Panc1 (cell line): ENCODE measurements around the gene KCNH1. TPM values are rescaled to one million over a fixed set of nuclear protein-coding genes. Genes with fewer than 3 reads are reported as not detected.

Source experiments
- ATAC-seq: fragments of 200-7000 bp; cut with Tn5 transposase; 2 replicates; pipeline ENCODE4 v1.9.1; 2020; ENCODE audit warnings: mild to moderate bottlenecking, moderate library complexity
- BruUV-seq: library from RNA; stranded (reverse); fragments of 400-500 nt; replicated peaks from 2 replicates; lab custom pipeline; 2021; lab: Mats Ljungman, UMichigan
- CTCF ChIA-PET: fragments of 300-600 bp; sonication (Branson Sonifier 250); formaldehyde crosslinking; loops from one replicate; lab custom pipeline; 2022; ENCODE audit warnings: antibody characterized with exemption; lab: Charles Lee
- POLR2A ChIA-PET: fragments of 300-600 bp; sonication (Branson Sonifier 250); formaldehyde crosslinking; loops from one replicate; lab custom pipeline; 2022; ENCODE audit warnings: antibody characterized with exemption; lab: Charles Lee
- DNase-seq: peaks from one replicate; pipeline ENCODE4 v3.0.0-alpha.2; 2010; ENCODE audit warnings: low read depth, low spot score
- H3K27ac ChIP-seq: 2 replicates; pipeline ENCODE4 v1.5.1; 2011; ENCODE audit warnings: mild to moderate bottlenecking, low read length, inconsistent platforms
- H3K27me3 ChIP-seq: fragments of 200-500 bp; sonication (Bioruptor generic); 2 replicates; pipeline ENCODE4 v1.6.0; 2014; ENCODE audit warnings: low read length, inconsistent platforms; ENCODE audit not compliant: control insufficient read depth, insufficient read depth
- H3K36me3 ChIP-seq: fragments of 200-500 bp; sonication (Bioruptor generic); 2 replicates; pipeline ENCODE4 v1.5.1; 2014; ENCODE audit warnings: inconsistent platforms, mild to moderate bottlenecking, low read length, moderate library complexity; ENCODE audit not compliant: control insufficient read depth, insufficient read depth
- H3K4me1 ChIP-seq: 2 replicates; pipeline ENCODE4 v1.5.1; 2011; ENCODE audit warnings: inconsistent platforms, mild to moderate bottlenecking, low read length, moderate library complexity; ENCODE audit not compliant: control insufficient read depth, insufficient read depth
- H3K4me3 ChIP-seq, 2 experiments: 2 replicates each; pipeline ENCODE4 v1.5.1; 2011 to 2012; ENCODE audit warnings: low read depth in 2 of 2, low read length in 2 of 2, mild to moderate bottlenecking in 2 of 2, inconsistent platforms in 1 of 2, moderate library complexity in 1 of 2
- H3K9me3 ChIP-seq: fragments of 200-500 bp; sonication (Bioruptor generic); 2 replicates; pipeline ENCODE4 v1.5.1; 2014; ENCODE audit warnings: low read depth, mild to moderate bottlenecking, inconsistent platforms, low read length, moderate library complexity; ENCODE audit not compliant: control insufficient read depth, insufficient read depth
- CTCF ChIP-seq: fragments of 450-650 bp; IDR thresholded peaks from 2 replicates; pipeline ENCODE4 v1.5.1; 2017; ENCODE audit warnings: mild to moderate bottlenecking
- POLR2AphosphoS5 ChIP-seq: IDR thresholded peaks from 2 replicates; pipeline ENCODE4 v1.6.1; 2012; ENCODE audit warnings: mild to moderate bottlenecking, low read depth, low read length, moderate library complexity
- REST ChIP-seq, 2 experiments: IDR thresholded peaks; 2 replicates each; pipeline ENCODE4 v1.6.1; 2011 to 2012; ENCODE audit warnings: low read depth in 2 of 2, control low read depth in 1 of 2, low read length in 1 of 2, mild to moderate bottlenecking in 1 of 2, moderate library complexity in 1 of 2; ENCODE audit not compliant: insufficient read depth in 1 of 2
- SIN3A ChIP-seq: IDR thresholded peaks from 2 replicates; pipeline ENCODE4 v1.6.1; 2012; ENCODE audit warnings: low read depth, mild to moderate bottlenecking, low read length, moderate library complexity, borderline replicate concordance; ENCODE audit not compliant: insufficient read depth
- TCF7L2 ChIP-seq: IDR thresholded peaks from 2 replicates; pipeline ENCODE4 v1.6.1; 2011; ENCODE audit warnings: mild to moderate bottlenecking, low read depth, low read length, inconsistent platforms
- in situ Hi-C: cut with HindIII; loops from 2 replicates; pipeline ENCODE4 v1.10.0; 2016; ENCODE audit warnings: low sequenced_read_pairs, low pct_unique_long_range_greater_than_20kb
- intact Hi-C: fragments of 100-400 bp; cut with micrococcal nuclease; formaldehyde crosslinking; loops from one replicate; pipeline ENCODE4 v1.10.0; 2022; ENCODE audit not compliant: unreplicated experiment
- total RNA-seq: library from RNA; stranded (reverse); gene quantifications from one replicate; pipeline ENCODE4 v1.2.1, GENCODE V29; 2021; ENCODE audit not compliant: unreplicated experiment

The KCNH1 gene
- total RNA-seq, 1 experiment from 2014 or later, result not detected

GRCh38 chr1:210641582-210641981 is 492.4 kb downstream of the KCNH1 start:
- H3K4me1 ChIP-seq, result no peaks in the 10 kb centered on the region
- DNase-seq (no peak), ATAC-seq (no peak)
- H3K4me3 ChIP-seq, result no peak overlapping the region
- no peak overlapping the region for H3K27ac ChIP-seq
- no peak for TF ChIP-seq CTCF
- TF ChIP-seq TCF7L2, result no peak
- no peak for TF ChIP-seq SIN3A
- TF ChIP-seq REST (IDR thresholded peaks at IDR 0.05; ENCODE audit: insufficient read depth in 1 of 2, low read depth in 2 of 2, low read length in 1 of 2), result no peak
- no peak for TF ChIP-seq POLR2AphosphoS5
- H3K9me3 ChIP-seq, result no peaks in the 10 kb centered on the region
- CTCF ChIA-PET, result no interaction called here
- no peaks in the 10 kb centered on the region for H3K36me3 ChIP-seq
- BruUV-seq, result no TSS peak
- H3K27me3 ChIP-seq, result no peaks in the 10 kb centered on the region
- intact Hi-C loops, result no loop called here
- POLR2A ChIA-PET, result no interaction called here
- in situ Hi-C loops, result no loop called here

- no peak for DNase-seq
- TF ChIP-seq POLR2AphosphoS5, result no peak
- TF ChIP-seq REST (IDR thresholded peaks at IDR 0.05; ENCODE audit: insufficient read depth in 1 of 2, low read depth in 2 of 2, low read length in 1 of 2), result no peak
- TF ChIP-seq SIN3A, result no peak
- no peak for TF ChIP-seq CTCF
- no peak for TF ChIP-seq TCF7L2
- Histone ChIP-seq H3K4me3 (no peak overlapping the region), H3K27ac (no peak overlapping the region), H3K9me3 (no peaks in the 10 kb centered on the region), H3K36me3 (no peaks in the 10 kb centered on the region), H3K4me1 (no peaks in the 10 kb centered on the region), H3K27me3 (no peaks in the 10 kb centered on the region)
- in situ Hi-C loops (no loop called here), intact Hi-C loops (no loop called here)
- no TSS peak for BruUV-seq
- ChIA-PET CTCF (no interaction called here), POLR2A (no interaction called here)
- ATAC-seq, result no peak
Measured at GRCh38 chr1:210635108-210635507, 498.8 kb downstream of the KCNH1 start.
